Measurements from ENCODE around the gene PLXNB1.

The PLXNB1 gene

DNA sequence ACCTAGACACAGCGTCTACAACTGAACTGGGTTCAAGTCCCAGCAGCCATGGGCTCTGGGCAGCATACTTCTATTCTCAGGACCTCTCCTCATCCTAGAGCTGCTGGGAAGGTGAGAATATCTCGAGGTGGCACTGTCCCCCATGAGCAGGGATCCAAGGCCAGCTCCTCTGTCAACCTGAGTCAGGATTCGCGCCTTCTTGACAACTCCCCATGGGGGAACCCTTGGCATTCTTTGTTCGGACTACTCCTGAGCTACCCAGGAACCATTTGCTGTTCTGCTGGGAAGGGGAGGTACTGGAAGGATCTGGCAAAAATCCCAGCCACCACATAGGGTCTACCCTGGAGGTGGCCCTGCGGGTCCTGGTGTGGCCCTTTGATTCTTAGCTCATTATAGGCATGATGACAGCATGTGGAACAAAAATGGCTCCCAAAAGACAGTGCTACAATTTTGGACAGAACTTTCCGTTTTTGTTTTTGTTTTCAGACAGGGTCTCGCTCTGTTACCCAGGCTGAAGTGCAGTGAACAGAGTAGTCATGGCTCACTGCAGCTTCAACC lies 22.3 kb downstream of the PLXNB1 start:
- in situ Hi-C loops (cut with MboI; ENCODE audit: low sequenced_read_pairs, unreplicated experiment) = no loop called here
- TF ChIP-seq, protein P1, sequence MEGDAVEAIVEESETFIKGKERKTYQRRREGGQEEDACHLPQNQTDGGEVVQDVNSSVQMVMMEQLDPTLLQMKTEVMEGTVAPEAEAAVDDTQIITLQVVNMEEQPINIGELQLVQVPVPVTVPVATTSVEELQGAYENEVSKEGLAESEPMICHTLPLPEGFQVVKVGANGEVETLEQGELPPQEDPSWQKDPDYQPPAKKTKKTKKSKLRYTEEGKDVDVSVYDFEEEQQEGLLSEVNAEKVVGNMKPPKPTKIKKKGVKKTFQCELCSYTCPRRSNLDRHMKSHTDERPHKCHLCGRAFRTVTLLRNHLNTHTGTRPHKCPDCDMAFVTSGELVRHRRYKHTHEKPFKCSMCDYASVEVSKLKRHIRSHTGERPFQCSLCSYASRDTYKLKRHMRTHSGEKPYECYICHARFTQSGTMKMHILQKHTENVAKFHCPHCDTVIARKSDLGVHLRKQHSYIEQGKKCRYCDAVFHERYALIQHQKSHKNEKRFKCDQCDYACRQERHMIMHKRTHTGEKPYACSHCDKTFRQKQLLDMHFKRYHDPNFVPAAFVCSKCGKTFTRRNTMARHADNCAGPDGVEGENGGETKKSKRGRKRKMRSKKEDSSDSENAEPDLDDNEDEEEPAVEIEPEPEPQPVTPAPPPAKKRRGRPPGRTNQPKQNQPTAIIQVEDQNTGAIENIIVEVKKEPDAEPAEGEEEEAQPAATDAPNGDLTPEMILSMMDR (IDR thresholded peaks at IDR 0.05; ENCODE audit: borderline replicate concordance, control extremely low read depth, extremely low read depth, insufficient read depth, missing control alignments) = no peak
- DNase-seq (ENCODE audit: low spot score) = peak; percentile 24

DNA sequence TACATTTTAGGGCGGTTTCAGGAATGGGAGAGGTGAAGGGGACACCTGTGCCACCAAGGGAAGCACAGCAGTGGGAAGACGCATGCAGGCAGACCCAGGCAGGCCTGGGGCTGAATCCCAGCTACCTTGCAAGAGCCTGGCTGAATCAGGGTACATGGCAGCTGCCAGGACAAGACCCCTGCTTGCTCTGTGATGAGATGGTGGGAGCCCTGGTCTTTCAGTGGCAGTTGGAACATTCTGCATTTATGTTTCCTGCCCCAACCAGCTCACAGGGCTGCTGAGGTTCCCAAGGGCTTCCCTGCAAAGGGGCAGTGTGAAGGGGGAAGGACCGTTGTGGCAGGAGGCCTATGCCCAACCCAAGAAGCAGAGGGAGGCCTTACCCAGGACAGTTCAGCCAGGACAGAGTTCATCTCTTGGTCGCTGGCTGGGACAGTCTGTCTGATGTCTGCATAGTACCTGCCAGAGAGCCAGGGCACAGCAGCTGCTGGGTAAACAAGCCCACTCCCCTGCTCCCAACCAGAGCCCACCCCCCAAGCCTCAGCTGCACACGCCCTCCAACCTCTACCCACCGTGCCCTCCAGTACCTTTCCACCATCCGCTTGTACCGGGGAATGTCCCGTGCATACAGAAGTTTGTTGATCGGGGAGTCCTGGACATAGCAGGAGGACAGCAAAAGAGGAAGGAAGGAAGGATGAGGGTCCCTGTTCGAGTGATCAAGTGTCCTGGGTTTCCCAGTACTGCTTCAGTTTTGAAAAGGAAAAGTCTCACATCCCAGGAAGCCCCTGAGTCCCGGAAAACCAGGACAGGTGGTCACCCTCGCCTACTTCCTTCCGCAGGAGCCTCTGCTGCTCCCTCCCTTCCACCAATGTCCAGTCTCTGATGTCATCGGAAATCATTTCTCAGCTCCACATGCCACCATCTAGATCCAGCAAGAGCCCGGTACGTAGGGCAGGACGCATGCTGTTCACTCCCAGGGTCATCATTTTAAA lies 23.1 kb downstream of the PLXNB1 start:
- TF ChIP-seq, protein P1 (IDR thresholded peaks at IDR 0.05; ENCODE audit: borderline replicate concordance, control extremely low read depth, extremely low read depth, insufficient read depth, missing control alignments) = no peak
- in situ Hi-C loops (cut with MboI; ENCODE audit: low sequenced_read_pairs, unreplicated experiment) = no loop called here

DNA sequence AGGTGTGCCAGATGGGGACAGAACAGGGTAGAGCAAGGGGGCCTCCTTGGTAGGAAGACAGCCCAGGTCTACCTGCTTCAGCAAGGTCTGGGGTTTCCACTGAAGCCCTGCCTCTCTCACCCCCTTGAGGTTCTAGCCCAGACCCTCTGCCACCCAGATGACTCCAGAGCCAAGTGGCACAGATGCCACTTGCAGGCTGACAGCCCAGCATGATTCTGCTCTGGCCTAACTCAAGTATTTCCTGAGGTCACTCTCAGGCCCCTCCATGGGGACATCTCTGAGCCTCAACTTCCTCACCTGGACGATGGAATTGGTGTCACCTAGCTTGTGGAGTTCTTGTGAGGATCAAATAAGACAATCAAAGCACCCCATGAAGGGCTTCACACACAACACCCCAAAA lies 23.9 kb downstream of the PLXNB1 start:
- TF ChIP-seq, protein P1 (IDR thresholded peaks at IDR 0.05; ENCODE audit: borderline replicate concordance, control extremely low read depth, extremely low read depth, insufficient read depth, missing control alignments) = no peak
- in situ Hi-C loops (cut with MboI; ENCODE audit: low sequenced_read_pairs, unreplicated experiment) = no loop called here
- DNase-seq (ENCODE audit: low spot score) = peak; percentile 12

More for the DNA sequence above, 23.1 kb downstream of the PLXNB1 start:
- DNase-seq (ENCODE audit: low spot score) = peak; percentile 24

DNA sequence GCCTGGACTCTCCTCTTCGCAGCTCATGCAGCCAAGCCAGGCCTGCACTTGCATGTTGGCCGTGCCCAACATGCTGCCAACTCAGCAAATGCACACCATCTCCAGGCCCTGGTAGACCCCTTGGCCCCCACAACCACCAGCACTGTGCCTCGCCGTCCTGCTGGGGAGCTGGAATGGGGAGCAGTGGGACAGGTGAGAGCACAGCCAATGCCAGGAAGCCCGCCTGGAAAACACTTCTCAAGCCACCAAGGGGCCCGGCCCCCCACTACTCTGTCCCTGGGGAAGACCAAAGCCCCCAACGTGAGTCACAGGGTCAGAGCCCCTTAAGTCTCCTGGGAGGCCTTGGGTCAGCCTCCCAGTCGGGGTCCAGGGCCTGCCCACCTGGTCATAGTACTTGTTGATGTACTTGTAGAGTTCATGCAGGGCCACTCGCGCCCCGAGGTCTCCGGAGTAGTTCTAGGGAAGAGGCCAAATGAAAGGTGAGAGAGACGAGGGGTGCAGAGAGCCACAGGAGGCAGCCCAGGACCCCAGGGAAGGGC lies 24.5 kb downstream of the PLXNB1 start:
- DNase-seq (ENCODE audit: low spot score) = peak; percentile 16
- in situ Hi-C loops (cut with MboI; ENCODE audit: low sequenced_read_pairs, unreplicated experiment) = no loop called here
- TF ChIP-seq, protein P1 (IDR thresholded peaks at IDR 0.05; ENCODE audit: borderline replicate concordance, control extremely low read depth, extremely low read depth, insufficient read depth, missing control alignments) = no peak

DNA sequence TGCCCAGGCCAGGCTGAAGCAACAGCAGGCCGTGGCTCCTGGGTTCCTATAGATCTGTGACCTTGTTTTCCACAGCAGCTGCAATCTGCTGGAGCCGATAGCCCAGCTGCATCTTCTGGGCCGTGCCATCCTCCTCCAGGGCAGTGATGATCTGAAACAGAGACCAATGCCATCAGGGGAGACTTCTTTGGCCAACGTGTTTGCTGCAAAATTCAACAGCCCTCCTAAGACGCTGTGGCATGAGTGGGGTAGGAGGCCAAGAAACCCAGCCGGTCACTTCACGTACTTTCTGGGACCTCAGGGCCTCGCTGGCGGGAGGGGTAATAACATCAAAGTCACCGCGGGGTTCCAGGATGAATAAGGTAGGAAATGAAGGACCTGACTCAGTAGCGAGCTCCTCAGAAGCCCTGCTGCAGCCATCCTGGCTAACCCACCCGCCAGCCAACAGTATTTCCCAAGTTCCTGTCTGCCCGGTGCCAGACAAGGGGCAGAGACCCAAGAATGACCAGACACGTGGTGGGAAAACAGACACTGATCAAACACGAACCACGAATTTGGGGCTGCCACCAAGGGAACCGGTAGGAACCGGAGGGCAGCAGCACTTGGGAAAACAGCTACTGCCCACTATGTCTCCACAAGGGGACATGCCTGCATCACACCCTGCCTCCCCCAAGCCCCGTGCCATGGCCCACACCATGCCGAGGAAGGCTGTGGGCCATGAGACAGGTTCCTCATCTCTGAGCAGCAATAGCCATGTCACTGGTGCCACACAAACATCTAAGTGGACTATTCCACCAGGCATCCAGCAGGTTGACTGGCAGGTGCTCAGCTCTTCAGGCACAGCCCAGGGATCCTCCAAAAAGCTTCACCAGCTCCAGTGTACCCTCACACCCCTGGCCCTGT lies 25.2 kb downstream of the PLXNB1 start:
- TF ChIP-seq, protein P1 (IDR thresholded peaks at IDR 0.05; ENCODE audit: borderline replicate concordance, control extremely low read depth, extremely low read depth, insufficient read depth, missing control alignments) = no peak
- in situ Hi-C loops (cut with MboI; ENCODE audit: low sequenced_read_pairs, unreplicated experiment) = loop anchor here (5.0 kb wide), 1 partner anchor 33 kb away; no protein-coding TSS in a partner anchor
- DNase-seq (ENCODE audit: low spot score) = peak; percentile 12

All from GM13976 (cell line).